M059J (cell line): ENCODE measurements around the gene PCK1. TPM values are rescaled to one million over a fixed set of nuclear protein-coding genes. Genes with fewer than 3 reads are reported as not detected.

Experiments used
- DNase-seq: peaks from one replicate; pipeline ENCODE4 v3.0.0-alpha.2; 2012; ENCODE audit warnings: low read depth
- total RNA-seq: library from RNA; depleted of rRNA; stranded (reverse); fragments of >200 nt; shearing (Covaris generic); gene quantifications from 2 replicates; pipeline ENCODE4 v1.2.3, GENCODE V29; 2014; rRNA removed

Gene PCK1
- total RNA-seq, 1 experiment from 2014 or later = not detected

- no peak for DNase-seq
These were observed 42.2 kb downstream of the PCK1 start for GRCh38 chr20:57603120-57603519.

- DNase-seq = no peak
These were observed 44.1 kb downstream of the PCK1 start for GRCh38 chr20:57605045-57605444.

- DNase-seq = no peak
These were observed 45.0 kb downstream of the PCK1 start for GRCh38 chr20:57605878-57606277.

- DNase-seq = no peak
These were observed 47.6 kb downstream of the PCK1 start for GRCh38 chr20:57608516-57608915.

- no peak for DNase-seq
These were observed 48.4 kb downstream of the PCK1 start for GRCh38 chr20:57609086-57609841.

- DNase-seq = no peak
These were observed 48.9 kb downstream of the PCK1 start for GRCh38 chr20:57609842-57610167.

- DNase-seq = no peak
These were observed 49.5 kb downstream of the PCK1 start for GRCh38 chr20:57610261-57610952.

- no peak for DNase-seq
These were observed 50.8 kb downstream of the PCK1 start for GRCh38 chr20:57611586-57612311.

- no peak for DNase-seq
These were observed 51.5 kb downstream of the PCK1 start for GRCh38 chr20:57612436-57612835.

- no peak for DNase-seq
These were observed 52.0 kb downstream of the PCK1 start for GRCh38 chr20:57612916-57613315.

- no peak for DNase-seq
These were observed 52.6 kb downstream of the PCK1 start for GRCh38 chr20:57613481-57613921.

- DNase-seq = no peak
These were observed 53.9 kb downstream of the PCK1 start for GRCh38 chr20:57614490-57615444.

GRCh38 chr20:57615445-57615811 lies 54.5 kb downstream of the PCK1 start:
- no peak for DNase-seq

- DNase-seq = no peak
These were observed 55.4 kb downstream of the PCK1 start for GRCh38 chr20:57616143-57616951.

- no peak for DNase-seq
These were observed 56.3 kb downstream of the PCK1 start for GRCh38 chr20:57617079-57617795.

Other genes with a start within 250 kb of the PCK1 start
- not detected in 2 replicates for gene SPO11, start 231.3 kb upstream of the PCK1 start, total RNA-seq
- 69.8 and 94.2 TPM in 2 replicates for gene RAE1, start 209.9 kb upstream of the PCK1 start, total RNA-seq
- 14.0 and 16.1 TPM in 2 replicates for gene RBM38, start 169.7 kb upstream of the PCK1 start, total RNA-seq
- not detected in 2 replicates for gene CTCFL, start 36.0 kb upstream of the PCK1 start, total RNA-seq
- gene ZBP1, start 59.3 kb downstream of the PCK1 start, total RNA-seq = 3.0 and 5.2 TPM in 2 replicates
- 7.5 and 14.6 TPM in 2 replicates for gene PMEPA1, start 148.9 kb downstream of the PCK1 start, total RNA-seq